Measurements from ENCODE around the gene GSTA3. TPM values are rescaled to one million over a fixed set of nuclear protein-coding genes. Genes with fewer than 3 reads are reported as not detected.

Gene GSTA3
- polyA plus RNA-seq, 1 of the 3 experiments (the other 2 are of a cell fraction), result not detected

GRCh38 chr6:52909131-52909530, 367 bp downstream of the GSTA3 start:
- H3K9ac ChIP-seq, result no peak overlapping the region
- no peak overlapping the region for H3K27ac ChIP-seq (ENCODE audit: low read depth in 2 of 2, low read length in 1 of 2)
- no peaks in the 10 kb centered on the region for H4K20me1 ChIP-seq (ENCODE audit: insufficient read depth)
- H3K4me1 ChIP-seq (ENCODE audit: control insufficient read depth in 1 of 2, insufficient read depth in 2 of 2, low read depth in 1 of 2, low read length in 1 of 2), result no peaks in the 10 kb centered on the region
- ChIA-PET CTCF (no interaction called here), POLR2A (no interaction called here)
- H3K79me2 ChIP-seq (ENCODE audit: insufficient read depth), result no peaks in the 10 kb centered on the region
- no peaks in the 10 kb centered on the region for H3K9me2 ChIP-seq
- H3K27me3 ChIP-seq (ENCODE audit: insufficient read depth), result no peaks in the 10 kb centered on the region
- H3F3A ChIP-seq (replicated peaks; ENCODE audit: insufficient read depth), result peaks cover 5% of the 10 kb centered on the region
- TF ChIP-seq MAX (IDR thresholded peaks at IDR 0.05; ENCODE audit: low read depth) (no peak), MXI1 (IDR thresholded peaks at IDR 0.05; ENCODE audit: low read depth, low read length) (no peak), PBX3 (IDR thresholded peaks at IDR 0.05) (no peak), NFIC (IDR thresholded peaks at IDR 0.05; ENCODE audit: borderline replicate concordance) (no peak), RXRA (IDR thresholded peaks at IDR 0.05; ENCODE audit: borderline replicate concordance, low read depth) (no peak), POLR2AphosphoS5 (IDR thresholded peaks at IDR 0.05; ENCODE audit: low read depth, low read length) (no peak), MEF2A (IDR thresholded peaks at IDR 0.05; ENCODE audit: borderline replicate concordance, low read depth) (no peak), RFX5 (IDR thresholded peaks at IDR 0.05; ENCODE audit: low read length) (no peak), ELF1 (IDR thresholded peaks at IDR 0.05) (no peak), EZH2phosphoT487 (IDR thresholded peaks at IDR 0.05; ENCODE audit: borderline replicate concordance, low read depth) (no peak), NRF1 (IDR thresholded peaks at IDR 0.05; ENCODE audit: low read depth, low read length) (no peak), RCOR1 (IDR thresholded peaks at IDR 0.05; ENCODE audit: low read length) (no peak), SMC3 (IDR thresholded peaks at IDR 0.05; ENCODE audit: low read depth, low read length) (no peak), CHD2 (IDR thresholded peaks at IDR 0.05; ENCODE audit: low read length, partially characterized antibody) (no peak), TEAD4 (IDR thresholded peaks at IDR 0.05; ENCODE audit: borderline replicate concordance, insufficient read depth) (no peak), SIN3A (IDR thresholded peaks at IDR 0.05; ENCODE audit: borderline replicate concordance, low read depth, low read length) (no peak), FOSL2 (IDR thresholded peaks at IDR 0.05; ENCODE audit: borderline replicate concordance, low read depth) (no peak)
- TF ChIP-seq, protein P1, sequence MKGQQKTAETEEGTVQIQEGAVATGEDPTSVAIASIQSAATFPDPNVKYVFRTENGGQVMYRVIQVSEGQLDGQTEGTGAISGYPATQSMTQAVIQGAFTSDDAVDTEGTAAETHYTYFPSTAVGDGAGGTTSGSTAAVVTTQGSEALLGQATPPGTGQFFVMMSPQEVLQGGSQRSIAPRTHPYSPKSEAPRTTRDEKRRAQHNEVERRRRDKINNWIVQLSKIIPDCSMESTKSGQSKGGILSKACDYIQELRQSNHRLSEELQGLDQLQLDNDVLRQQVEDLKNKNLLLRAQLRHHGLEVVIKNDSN (IDR thresholded peaks at IDR 0.05; ENCODE audit: borderline replicate concordance, low read depth), result no peak
- no peak overlapping the region for H3K4me2 ChIP-seq
- no peak overlapping the region for H3K4me3 ChIP-seq (ENCODE audit: low read depth in 2 of 2, low read length in 1 of 2)
- 66% methylated on average over 3 of the region's 3 CpGs for WGBS (ENCODE audit: low lambda C conversion rate)
- H3K36me3 ChIP-seq (replicated peaks in 1 of 2; ENCODE audit: control insufficient read depth in 1 of 2, insufficient read depth in 2 of 2, low read length in 1 of 2), result no peaks in the 10 kb centered on the region
- H3K9me3 ChIP-seq, result no peaks in the 10 kb centered on the region
- no peak overlapping the region for H2AFZ ChIP-seq (ENCODE audit: low read depth)
- no peak for DNase-seq

GRCh38 chr6:52908526-52908925, 972 bp downstream of the GSTA3 start:
- no peaks in the 10 kb centered on the region for H4K20me1 ChIP-seq (ENCODE audit: insufficient read depth)
- H3K27ac ChIP-seq (ENCODE audit: low read depth in 2 of 2, low read length in 1 of 2), result no peak overlapping the region
- H3K4me3 ChIP-seq (ENCODE audit: low read depth in 2 of 2, low read length in 1 of 2), result no peak overlapping the region
- H3K27me3 ChIP-seq (ENCODE audit: insufficient read depth), result no peaks in the 10 kb centered on the region
- H3K4me1 ChIP-seq (ENCODE audit: control insufficient read depth in 1 of 2, insufficient read depth in 2 of 2, low read depth in 1 of 2, low read length in 1 of 2), result no peaks in the 10 kb centered on the region
- POLR2A ChIA-PET, result no interaction called here
- H3K79me2 ChIP-seq (ENCODE audit: insufficient read depth), result no peaks in the 10 kb centered on the region
- CTCF ChIA-PET, result no interaction called here
- no peak for DNase-seq
- no peaks in the 10 kb centered on the region for H3K9me2 ChIP-seq
- WGBS (ENCODE audit: low lambda C conversion rate), result 56% methylated on average over 2 of the region's 2 CpGs
- H3K4me2 ChIP-seq, result no peak overlapping the region
- H3K9me3 ChIP-seq, result no peaks in the 10 kb centered on the region
- no peak overlapping the region for H3K9ac ChIP-seq
- peaks cover 5% of the 10 kb centered on the region for H3F3A ChIP-seq (replicated peaks; ENCODE audit: insufficient read depth)
- H3K36me3 ChIP-seq (replicated peaks in 1 of 2; ENCODE audit: control insufficient read depth in 1 of 2, insufficient read depth in 2 of 2, low read length in 1 of 2), result no peaks in the 10 kb centered on the region
- H2AFZ ChIP-seq (ENCODE audit: low read depth), result no peak overlapping the region
- TF ChIP-seq PBX3 (IDR thresholded peaks at IDR 0.05) (no peak), RCOR1 (IDR thresholded peaks at IDR 0.05; ENCODE audit: low read length) (no peak), FOSL2 (IDR thresholded peaks at IDR 0.05; ENCODE audit: borderline replicate concordance, low read depth) (no peak), CTCF (IDR thresholded peaks at IDR 0.05) (no peak), NRF1 (IDR thresholded peaks at IDR 0.05; ENCODE audit: low read depth, low read length) (no peak), RXRA (IDR thresholded peaks at IDR 0.05; ENCODE audit: borderline replicate concordance, low read depth) (no peak), RFX5 (IDR thresholded peaks at IDR 0.05; ENCODE audit: low read length) (no peak), YY1 (IDR thresholded peaks at IDR 0.05; ENCODE audit: low read depth) (no peak)
- TF ChIP-seq, protein P2, sequence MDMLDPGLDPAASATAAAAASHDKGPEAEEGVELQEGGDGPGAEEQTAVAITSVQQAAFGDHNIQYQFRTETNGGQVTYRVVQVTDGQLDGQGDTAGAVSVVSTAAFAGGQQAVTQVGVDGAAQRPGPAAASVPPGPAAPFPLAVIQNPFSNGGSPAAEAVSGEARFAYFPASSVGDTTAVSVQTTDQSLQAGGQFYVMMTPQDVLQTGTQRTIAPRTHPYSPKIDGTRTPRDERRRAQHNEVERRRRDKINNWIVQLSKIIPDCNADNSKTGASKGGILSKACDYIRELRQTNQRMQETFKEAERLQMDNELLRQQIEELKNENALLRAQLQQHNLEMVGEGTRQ (IDR thresholded peaks at IDR 0.05; ENCODE audit: borderline replicate concordance, low read depth, low read length), result no peak
- TF ChIP-seq, protein P1 (IDR thresholded peaks at IDR 0.05; ENCODE audit: borderline replicate concordance, low read depth), result no peak

All from SK-N-SH (cell line).